ENCODE measurements around the gene FNDC10.
"Not testable (repeated sequence)": the region's sequence is repeated elsewhere in the genome, so short reads cannot be mapped to it uniquely, and the experiment has no call there.

FNDC10 gene

DNA sequence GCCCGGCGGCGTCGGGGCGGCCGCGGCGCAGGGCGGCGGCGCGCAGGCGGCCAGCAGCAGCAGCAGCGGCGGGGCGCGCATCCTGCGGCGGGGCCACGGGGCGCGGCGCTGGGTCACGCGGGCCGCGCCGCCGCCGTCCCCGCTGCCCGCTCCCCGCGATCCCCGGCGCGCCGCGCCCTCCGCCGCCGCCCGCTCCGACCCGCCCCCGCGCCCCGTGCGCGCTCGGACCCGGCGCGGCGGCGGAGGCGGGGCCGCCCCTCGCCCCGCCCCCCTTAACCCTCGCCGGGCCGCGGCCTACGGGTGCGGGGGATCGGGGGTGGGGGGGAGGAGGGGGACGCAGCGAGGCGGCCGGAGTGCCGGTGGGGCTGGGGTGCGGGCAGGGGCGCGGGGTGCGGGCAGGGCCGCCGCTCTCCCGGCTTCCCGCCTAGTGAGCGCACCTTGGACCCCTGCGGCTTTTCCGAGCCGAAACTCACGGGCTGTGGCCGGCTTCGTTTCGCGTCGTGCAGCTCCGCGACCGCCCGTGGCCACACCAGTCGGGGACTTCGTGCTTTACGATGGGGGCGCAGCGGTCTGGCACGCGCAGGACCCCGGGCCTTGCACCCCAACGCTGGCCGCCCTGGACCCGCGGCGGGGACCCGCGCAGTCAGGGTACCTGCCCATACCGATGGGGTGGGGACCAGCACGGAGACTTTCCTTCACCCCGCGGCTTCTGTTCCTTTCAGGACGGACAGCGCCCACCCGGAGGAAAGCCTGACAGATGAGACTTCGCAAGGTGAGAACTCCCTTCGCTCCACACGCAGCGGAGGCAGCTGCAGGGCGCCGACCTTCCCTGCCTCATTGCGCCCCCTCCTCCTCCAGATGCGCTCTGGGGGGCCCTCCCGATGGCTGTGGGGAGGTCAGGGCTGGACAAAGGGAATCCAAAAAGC, at the start of gene FNDC10:
Gene FNDC10 (minus strand): TSS at position 201 of the 926 bp plus-strand sequence. CDS start 120 bp downstream, at position 81.
- Histone ChIP-seq H4K20me1 (ENCODE audit: insufficient read depth, low read length) (no peaks in the 10 kb centered on the region), H3K9me3 (ENCODE audit: low read length) (no peaks in the 10 kb centered on the region), H3K9me2 (ENCODE audit: low read depth, low read length) (no peaks in the 10 kb centered on the region), H3K4me1 (ENCODE audit: insufficient read depth, low read length, severe bottlenecking) (no peaks in the 10 kb centered on the region), H3F3A (ENCODE audit: insufficient read depth, low read length) (no peaks in the 10 kb centered on the region), H3K9ac (ENCODE audit: low read length) (no peak within 1 kb of the TSS), H3K4me3 (ENCODE audit: low read depth, low read length, poor library complexity, severe bottlenecking) (no peak within 1 kb of the TSS), H3K36me3 (ENCODE audit: insufficient read depth, low read length) (no peaks in the 10 kb centered on the region), H2AFZ (ENCODE audit: low read length) (no peak within 1 kb of the TSS), H3K27me3 (ENCODE audit: insufficient read depth, low read length) (no peaks in the 10 kb centered on the region), H3K79me2 (ENCODE audit: insufficient read depth, low read length) (no peaks in the 10 kb centered on the region), H3K27ac (ENCODE audit: low read depth, low read length, poor library complexity, severe bottlenecking) (no peak within 1 kb of the TSS), H3K4me2 (ENCODE audit: low read length) (peak within 1 kb of the TSS; percentile 32; the same call in 1 of the 2 replicates)
- no peak for TF ChIP-seq CTCF (IDR thresholded peaks at IDR 0.05; ENCODE audit: low read length)
- no peak for TF ChIP-seq EZH2 (IDR thresholded peaks at IDR 0.05; ENCODE audit: borderline replicate concordance, low read length)

DNA sequence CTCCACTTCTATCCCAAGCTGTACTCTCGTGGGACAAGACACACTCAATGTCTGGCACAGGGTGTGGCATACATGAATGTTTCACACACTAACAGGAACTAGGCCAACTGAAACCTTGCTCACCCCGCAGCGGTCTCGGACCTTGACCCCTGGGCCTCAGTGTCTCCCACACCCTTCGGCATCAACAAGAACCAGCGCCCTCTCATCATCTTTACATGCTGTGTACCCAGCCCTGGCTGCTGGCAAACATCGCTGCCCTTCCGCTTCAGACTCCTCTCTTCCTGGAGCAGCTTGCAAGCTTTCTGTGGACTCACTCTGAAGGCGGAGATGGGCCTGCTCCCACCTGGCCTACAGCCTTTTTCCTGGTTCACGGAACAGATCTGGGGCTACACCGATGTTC, 48.3 kb upstream of the FNDC10 start:
- H4K20me1 ChIP-seq (ENCODE audit: insufficient read depth, low read length); H2AFZ ChIP-seq (ENCODE audit: low read length); H3K9me3 ChIP-seq (ENCODE audit: low read length); H3K27ac ChIP-seq (ENCODE audit: low read depth, low read length, poor library complexity, severe bottlenecking); H3K27me3 ChIP-seq (ENCODE audit: insufficient read depth, low read length); H3F3A ChIP-seq (ENCODE audit: insufficient read depth, low read length); H3K79me2 ChIP-seq (ENCODE audit: insufficient read depth, low read length); H3K4me2 ChIP-seq (ENCODE audit: low read length); H3K4me3 ChIP-seq (ENCODE audit: low read depth, low read length, poor library complexity, severe bottlenecking); H3K9me2 ChIP-seq (ENCODE audit: low read depth, low read length); H3K4me1 ChIP-seq (ENCODE audit: insufficient read depth, low read length, severe bottlenecking); H3K9ac ChIP-seq (ENCODE audit: low read length): not testable (repeated sequence)
- H3K36me3 ChIP-seq (ENCODE audit: insufficient read depth, low read length): peaks cover 46% of the 10 kb centered on the region

- H2AFZ ChIP-seq (ENCODE audit: low read length); H3F3A ChIP-seq (ENCODE audit: insufficient read depth, low read length); H3K27ac ChIP-seq (ENCODE audit: low read depth, low read length, poor library complexity, severe bottlenecking); H3K79me2 ChIP-seq (ENCODE audit: insufficient read depth, low read length); H3K9me2 ChIP-seq (ENCODE audit: low read depth, low read length); H3K4me1 ChIP-seq (ENCODE audit: insufficient read depth, low read length, severe bottlenecking); H3K9ac ChIP-seq (ENCODE audit: low read length); H3K9me3 ChIP-seq (ENCODE audit: low read length); H4K20me1 ChIP-seq (ENCODE audit: insufficient read depth, low read length); H3K27me3 ChIP-seq (ENCODE audit: insufficient read depth, low read length); H3K4me2 ChIP-seq (ENCODE audit: low read length); H3K4me3 ChIP-seq (ENCODE audit: low read depth, low read length, poor library complexity, severe bottlenecking): not testable (repeated sequence)
- peaks cover 44% of the 10 kb centered on the region for H3K36me3 ChIP-seq (ENCODE audit: insufficient read depth, low read length)
These were observed 47.8 kb upstream of the FNDC10 start for GRCh38 chr1:1647567-1648241.

- H3K79me2 ChIP-seq (ENCODE audit: insufficient read depth, low read length); H2AFZ ChIP-seq (ENCODE audit: low read length); H3F3A ChIP-seq (ENCODE audit: insufficient read depth, low read length); H3K4me3 ChIP-seq (ENCODE audit: low read depth, low read length, poor library complexity, severe bottlenecking); H3K27ac ChIP-seq (ENCODE audit: low read depth, low read length, poor library complexity, severe bottlenecking); H3K4me1 ChIP-seq (ENCODE audit: insufficient read depth, low read length, severe bottlenecking); H3K9me2 ChIP-seq (ENCODE audit: low read depth, low read length); H3K9me3 ChIP-seq (ENCODE audit: low read length); H4K20me1 ChIP-seq (ENCODE audit: insufficient read depth, low read length); H3K27me3 ChIP-seq (ENCODE audit: insufficient read depth, low read length); H3K9ac ChIP-seq (ENCODE audit: low read length); H3K4me2 ChIP-seq (ENCODE audit: low read length): not testable (repeated sequence)
- peaks cover 31% of the 10 kb centered on the region for H3K36me3 ChIP-seq (ENCODE audit: insufficient read depth, low read length)
These were observed 46.4 kb upstream of the FNDC10 start for GRCh38 chr1:1646326-1646725.

GRCh38 chr1:1640711-1641461, 41.0 kb upstream of the FNDC10 start:
- not testable (repeated sequence) for H3K4me1 ChIP-seq (ENCODE audit: insufficient read depth, low read length, severe bottlenecking); H4K20me1 ChIP-seq (ENCODE audit: insufficient read depth, low read length); H3K79me2 ChIP-seq (ENCODE audit: insufficient read depth, low read length); H3K9me3 ChIP-seq (ENCODE audit: low read length); H3K4me2 ChIP-seq (ENCODE audit: low read length); H3K4me3 ChIP-seq (ENCODE audit: low read depth, low read length, poor library complexity, severe bottlenecking); H2AFZ ChIP-seq (ENCODE audit: low read length); H3K9me2 ChIP-seq (ENCODE audit: low read depth, low read length); H3K9ac ChIP-seq (ENCODE audit: low read length); H3K27me3 ChIP-seq (ENCODE audit: insufficient read depth, low read length); H3F3A ChIP-seq (ENCODE audit: insufficient read depth, low read length); H3K27ac ChIP-seq (ENCODE audit: low read depth, low read length, poor library complexity, severe bottlenecking); H3K36me3 ChIP-seq (ENCODE audit: insufficient read depth, low read length)

DNA sequence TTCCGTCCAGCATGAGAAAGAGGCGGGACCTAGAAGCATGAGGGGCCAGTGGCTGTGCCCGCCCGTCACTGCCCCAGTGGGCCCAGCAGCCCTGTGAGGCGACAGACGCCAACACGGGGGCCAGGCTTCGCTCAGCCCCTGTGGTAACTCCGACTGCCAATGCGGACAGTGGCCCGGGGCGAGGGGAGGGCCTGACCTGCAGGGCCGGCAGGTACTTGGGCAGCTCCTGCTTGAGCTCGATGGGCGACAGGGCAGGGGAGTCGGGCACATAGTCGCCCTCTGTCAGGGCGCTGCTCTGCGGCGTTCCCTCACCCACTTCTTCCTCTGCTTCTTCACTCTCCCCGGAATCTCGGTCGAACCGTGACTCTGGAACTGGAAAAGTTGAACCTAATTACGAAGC, 40.1 kb upstream of the FNDC10 start:
- H3F3A ChIP-seq (ENCODE audit: insufficient read depth, low read length); H3K4me1 ChIP-seq (ENCODE audit: insufficient read depth, low read length, severe bottlenecking); H3K9ac ChIP-seq (ENCODE audit: low read length); H3K27me3 ChIP-seq (ENCODE audit: insufficient read depth, low read length); H3K9me2 ChIP-seq (ENCODE audit: low read depth, low read length); H3K9me3 ChIP-seq (ENCODE audit: low read length); H3K27ac ChIP-seq (ENCODE audit: low read depth, low read length, poor library complexity, severe bottlenecking); H3K36me3 ChIP-seq (ENCODE audit: insufficient read depth, low read length); H3K4me2 ChIP-seq (ENCODE audit: low read length); H2AFZ ChIP-seq (ENCODE audit: low read length); H3K4me3 ChIP-seq (ENCODE audit: low read depth, low read length, poor library complexity, severe bottlenecking); H3K79me2 ChIP-seq (ENCODE audit: insufficient read depth, low read length); H4K20me1 ChIP-seq (ENCODE audit: insufficient read depth, low read length): not testable (repeated sequence)

Measured in OCI-LY1 (cell line).